H1 (cell line): ENCODE measurements around the gene RNF157. TPM values are rescaled to one million over a fixed set of nuclear protein-coding genes. Genes with fewer than 3 reads are reported as not detected.

ENCODE experiments used
- EGR1 ChIP-seq: IDR thresholded peaks from 2 replicates; pipeline ENCODE4 v1.6.1; 2011; ENCODE audit warnings: low read depth, low read length, borderline replicate concordance
- KDM5A ChIP-seq: fragments of 200-600 bp; IDR thresholded peaks from 2 replicates; pipeline ENCODE4 v1.7.1; 2012; ENCODE audit warnings: mild to moderate bottlenecking, low read length, inconsistent platforms, mixed read lengths
- NRF1 ChIP-seq: IDR thresholded peaks from 2 replicates; pipeline ENCODE4 v1.6.1; 2011; ENCODE audit warnings: mild to moderate bottlenecking, low read depth, low read length, improper control_type of control experiment
- SRF ChIP-seq: IDR thresholded peaks from 2 replicates; pipeline ENCODE4 v1.6.1; 2011; ENCODE audit warnings: mild to moderate bottlenecking, low read depth, low read length, moderate library complexity
- ZNF274 ChIP-seq: IDR thresholded peaks from 2 replicates; pipeline ENCODE4 v1.7.0; 2012; ENCODE audit warnings: low read length, borderline replicate concordance; ENCODE audit errors: extremely low read depth
- polyA plus RNA-seq, 7 experiments: library from polyadenylated mRNA; depleted of rRNA in 3 of 7; stranded (reverse) in 5 of 7; unstranded in 2 of 7; fragments of >200 nt in 5 of 7; fragments of 200-250 nt in 2 of 7; gene quantifications; 1 replicate in 5 of 7; 2 replicates in 1 of 7; 4 replicates in 1 of 7; pipeline versions ENCODE4 v1.2.1 to v1.2.3, GENCODE V29; 2011 to 2013; ENCODE audit warnings: missing spikeins in 2 of 7, mixed read lengths in 2 of 7
- total RNA-seq: library from RNA; stranded (reverse); fragmentation: NEBNext Ultra II Directional; extraction: Animal tissue kit (Norgen Biotek cat#: 25700); gene quantifications from 2 replicates; pipeline ENCODE4 v1.2.1, GENCODE V29; 2021
- TF ChIP-seq, protein P1 (sequence below): fragments of 300-600 bp; sonication (generic); IDR thresholded peaks from 2 replicates; pipeline ENCODE4 v1.7.1; 2012; ENCODE audit warnings: low read length, moderate library complexity, mild to moderate bottlenecking, inconsistent platforms; ENCODE audit not compliant: insufficient replicate concordance
- TF ChIP-seq, protein P2 (sequence below): IDR thresholded peaks from 2 replicates; pipeline ENCODE4 v1.6.1; 2012; ENCODE audit warnings: low read length, inconsistent platforms

Gene RNF157
- total and polyA plus RNA-seq, 2 of the 8 experiments (the other 6 are each of a cell fraction or from before 2014, with no cell fraction given) = 13.4 to 16.7 TPM

DNA sequence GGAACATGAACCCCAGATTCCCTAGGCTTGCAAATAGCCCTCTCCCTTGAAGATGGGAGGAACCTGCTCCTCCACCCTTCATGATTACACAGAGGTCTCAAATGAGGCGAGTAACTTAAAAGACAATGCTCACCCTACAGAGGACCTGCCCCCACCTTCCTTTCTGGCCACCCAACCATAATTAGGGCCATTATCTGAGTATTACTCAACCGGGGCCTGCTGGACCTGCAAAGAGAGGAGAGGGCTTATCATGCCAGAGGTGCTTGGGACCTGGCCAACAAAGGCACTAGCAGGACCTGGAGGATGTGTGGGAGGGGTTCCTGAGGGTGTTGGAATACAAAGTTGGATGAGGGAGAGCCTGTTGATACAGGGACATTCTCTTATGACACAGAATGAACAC, 42.4 kb downstream of the RNF157 start (continued):
- TF ChIP-seq, protein P1, sequence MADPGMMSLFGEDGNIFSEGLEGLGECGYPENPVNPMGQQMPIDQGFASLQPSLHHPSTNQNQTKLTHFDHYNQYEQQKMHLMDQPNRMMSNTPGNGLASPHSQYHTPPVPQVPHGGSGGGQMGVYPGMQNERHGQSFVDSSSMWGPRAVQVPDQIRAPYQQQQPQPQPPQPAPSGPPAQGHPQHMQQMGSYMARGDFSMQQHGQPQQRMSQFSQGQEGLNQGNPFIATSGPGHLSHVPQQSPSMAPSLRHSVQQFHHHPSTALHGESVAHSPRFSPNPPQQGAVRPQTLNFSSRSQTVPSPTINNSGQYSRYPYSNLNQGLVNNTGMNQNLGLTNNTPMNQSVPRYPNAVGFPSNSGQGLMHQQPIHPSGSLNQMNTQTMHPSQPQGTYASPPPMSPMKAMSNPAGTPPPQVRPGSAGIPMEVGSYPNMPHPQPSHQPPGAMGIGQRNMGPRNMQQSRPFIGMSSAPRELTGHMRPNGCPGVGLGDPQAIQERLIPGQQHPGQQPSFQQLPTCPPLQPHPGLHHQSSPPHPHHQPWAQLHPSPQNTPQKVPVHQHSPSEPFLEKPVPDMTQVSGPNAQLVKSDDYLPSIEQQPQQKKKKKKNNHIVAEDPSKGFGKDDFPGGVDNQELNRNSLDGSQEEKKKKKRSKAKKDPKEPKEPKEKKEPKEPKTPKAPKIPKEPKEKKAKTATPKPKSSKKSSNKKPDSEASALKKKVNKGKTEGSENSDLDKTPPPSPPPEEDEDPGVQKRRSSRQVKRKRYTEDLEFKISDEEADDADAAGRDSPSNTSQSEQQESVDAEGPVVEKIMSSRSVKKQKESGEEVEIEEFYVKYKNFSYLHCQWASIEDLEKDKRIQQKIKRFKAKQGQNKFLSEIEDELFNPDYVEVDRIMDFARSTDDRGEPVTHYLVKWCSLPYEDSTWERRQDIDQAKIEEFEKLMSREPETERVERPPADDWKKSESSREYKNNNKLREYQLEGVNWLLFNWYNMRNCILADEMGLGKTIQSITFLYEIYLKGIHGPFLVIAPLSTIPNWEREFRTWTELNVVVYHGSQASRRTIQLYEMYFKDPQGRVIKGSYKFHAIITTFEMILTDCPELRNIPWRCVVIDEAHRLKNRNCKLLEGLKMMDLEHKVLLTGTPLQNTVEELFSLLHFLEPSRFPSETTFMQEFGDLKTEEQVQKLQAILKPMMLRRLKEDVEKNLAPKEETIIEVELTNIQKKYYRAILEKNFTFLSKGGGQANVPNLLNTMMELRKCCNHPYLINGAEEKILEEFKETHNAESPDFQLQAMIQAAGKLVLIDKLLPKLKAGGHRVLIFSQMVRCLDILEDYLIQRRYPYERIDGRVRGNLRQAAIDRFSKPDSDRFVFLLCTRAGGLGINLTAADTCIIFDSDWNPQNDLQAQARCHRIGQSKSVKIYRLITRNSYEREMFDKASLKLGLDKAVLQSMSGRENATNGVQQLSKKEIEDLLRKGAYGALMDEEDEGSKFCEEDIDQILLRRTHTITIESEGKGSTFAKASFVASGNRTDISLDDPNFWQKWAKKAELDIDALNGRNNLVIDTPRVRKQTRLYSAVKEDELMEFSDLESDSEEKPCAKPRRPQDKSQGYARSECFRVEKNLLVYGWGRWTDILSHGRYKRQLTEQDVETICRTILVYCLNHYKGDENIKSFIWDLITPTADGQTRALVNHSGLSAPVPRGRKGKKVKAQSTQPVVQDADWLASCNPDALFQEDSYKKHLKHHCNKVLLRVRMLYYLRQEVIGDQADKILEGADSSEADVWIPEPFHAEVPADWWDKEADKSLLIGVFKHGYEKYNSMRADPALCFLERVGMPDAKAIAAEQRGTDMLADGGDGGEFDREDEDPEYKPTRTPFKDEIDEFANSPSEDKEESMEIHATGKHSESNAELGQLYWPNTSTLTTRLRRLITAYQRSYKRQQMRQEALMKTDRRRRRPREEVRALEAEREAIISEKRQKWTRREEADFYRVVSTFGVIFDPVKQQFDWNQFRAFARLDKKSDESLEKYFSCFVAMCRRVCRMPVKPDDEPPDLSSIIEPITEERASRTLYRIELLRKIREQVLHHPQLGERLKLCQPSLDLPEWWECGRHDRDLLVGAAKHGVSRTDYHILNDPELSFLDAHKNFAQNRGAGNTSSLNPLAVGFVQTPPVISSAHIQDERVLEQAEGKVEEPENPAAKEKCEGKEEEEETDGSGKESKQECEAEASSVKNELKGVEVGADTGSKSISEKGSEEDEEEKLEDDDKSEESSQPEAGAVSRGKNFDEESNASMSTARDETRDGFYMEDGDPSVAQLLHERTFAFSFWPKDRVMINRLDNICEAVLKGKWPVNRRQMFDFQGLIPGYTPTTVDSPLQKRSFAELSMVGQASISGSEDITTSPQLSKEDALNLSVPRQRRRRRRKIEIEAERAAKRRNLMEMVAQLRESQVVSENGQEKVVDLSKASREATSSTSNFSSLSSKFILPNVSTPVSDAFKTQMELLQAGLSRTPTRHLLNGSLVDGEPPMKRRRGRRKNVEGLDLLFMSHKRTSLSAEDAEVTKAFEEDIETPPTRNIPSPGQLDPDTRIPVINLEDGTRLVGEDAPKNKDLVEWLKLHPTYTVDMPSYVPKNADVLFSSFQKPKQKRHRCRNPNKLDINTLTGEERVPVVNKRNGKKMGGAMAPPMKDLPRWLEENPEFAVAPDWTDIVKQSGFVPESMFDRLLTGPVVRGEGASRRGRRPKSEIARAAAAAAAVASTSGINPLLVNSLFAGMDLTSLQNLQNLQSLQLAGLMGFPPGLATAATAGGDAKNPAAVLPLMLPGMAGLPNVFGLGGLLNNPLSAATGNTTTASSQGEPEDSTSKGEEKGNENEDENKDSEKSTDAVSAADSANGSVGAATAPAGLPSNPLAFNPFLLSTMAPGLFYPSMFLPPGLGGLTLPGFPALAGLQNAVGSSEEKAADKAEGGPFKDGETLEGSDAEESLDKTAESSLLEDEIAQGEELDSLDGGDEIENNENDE = no peak
- TF ChIP-seq EGR1 (no peak), ZNF274 (no peak), NRF1 (no peak), KDM5A (no peak), SRF (no peak)
- TF ChIP-seq, protein P2, sequence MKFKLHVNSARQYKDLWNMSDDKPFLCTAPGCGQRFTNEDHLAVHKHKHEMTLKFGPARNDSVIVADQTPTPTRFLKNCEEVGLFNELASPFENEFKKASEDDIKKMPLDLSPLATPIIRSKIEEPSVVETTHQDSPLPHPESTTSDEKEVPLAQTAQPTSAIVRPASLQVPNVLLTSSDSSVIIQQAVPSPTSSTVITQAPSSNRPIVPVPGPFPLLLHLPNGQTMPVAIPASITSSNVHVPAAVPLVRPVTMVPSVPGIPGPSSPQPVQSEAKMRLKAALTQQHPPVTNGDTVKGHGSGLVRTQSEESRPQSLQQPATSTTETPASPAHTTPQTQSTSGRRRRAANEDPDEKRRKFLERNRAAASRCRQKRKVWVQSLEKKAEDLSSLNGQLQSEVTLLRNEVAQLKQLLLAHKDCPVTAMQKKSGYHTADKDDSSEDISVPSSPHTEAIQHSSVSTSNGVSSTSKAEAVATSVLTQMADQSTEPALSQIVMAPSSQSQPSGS = no peak
